Sigmoid colon (tissue), 4 donors: ENCODE measurements around the gene ZZZ3.

Source experiments
- CTCF ChIP-seq, 4 experiments: fragments of 450-650 bp in 3 of 4; fragments of 200-600 bp in 1 of 4; IDR thresholded peaks; one replicate each; pipeline ENCODE4 v1.5.1; 2016 to 2019; ENCODE audit warnings: antibody characterized with exemption in 4 of 4, mild to moderate bottlenecking in 3 of 4, moderate library complexity in 2 of 4
- EP300 ChIP-seq, 4 donors: sonication (generic); formaldehyde crosslinking; IDR thresholded peaks; one replicate each; pipeline ENCODE4 v1.6.1; 2017; ENCODE audit warnings: antibody characterized with exemption in 4 of 4
- POLR2A ChIP-seq, 2 donors: fragments of 450-650 bp; IDR thresholded peaks; one replicate each; pipeline ENCODE4 v1.6.1; 2016; ENCODE audit warnings: antibody characterized with exemption in 2 of 2, mild to moderate bottlenecking in 2 of 2, moderate library complexity in 2 of 2
- POLR2AphosphoS5 ChIP-seq, 4 donors: sonication (generic); formaldehyde crosslinking; IDR thresholded peaks; one replicate each; pipeline ENCODE4 v1.6.1; 2017; ENCODE audit warnings: antibody characterized with exemption in 4 of 4

- TF ChIP-seq CTCF (IDR thresholded peaks at IDR 0.05) = no peak
- peak; percentile 15 to 35 for TF ChIP-seq POLR2A (IDR thresholded peaks at IDR 0.05)
- TF ChIP-seq EP300 (IDR thresholded peaks at IDR 0.05) = peak in 1 of 4 donors; percentile 5
- peak in 3 of 4 donors; percentile 46 to 82 (median 76) for TF ChIP-seq POLR2AphosphoS5 (IDR thresholded peaks at IDR 0.05)
These were observed at the start of gene ZZZ3 for GRCh38 chr1:77682460-77683159.
